ENCODE measurements around the gene PTPRD. TPM values are rescaled to one million over a fixed set of nuclear protein-coding genes. Genes with fewer than 3 reads are reported as not detected.

PTPRD gene
- total RNA-seq, 4 donors from 2014 or later, result 0.72 to 8.0 (median 3.0) TPM

DNA sequence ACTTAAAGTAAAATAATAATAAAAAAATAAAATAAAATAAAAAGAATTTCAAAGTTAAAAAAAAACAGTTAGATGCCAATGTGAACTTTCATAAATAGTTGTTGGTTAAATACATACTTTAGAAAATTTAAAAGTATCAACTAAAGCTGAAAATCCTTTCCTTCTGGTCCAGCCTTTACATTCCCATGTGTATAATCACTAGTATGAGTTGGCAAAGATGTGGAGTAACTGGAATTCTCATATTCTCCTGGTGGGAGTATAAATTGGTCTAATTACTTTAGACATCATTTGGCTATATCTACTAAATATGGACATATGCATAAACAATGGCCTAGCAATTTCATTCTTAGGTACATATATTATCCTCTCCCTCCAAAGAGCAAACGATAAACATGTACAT lies 619.9 kb downstream of the PTPRD start:
- 84 to 89% methylated on average over 1 of the region's 1 CpG for WGBS, 2 donors
- H3K4me3 ChIP-seq (ENCODE audit: low read depth, poor library complexity, severe bottlenecking), result no peak overlapping the region
- intact Hi-C loops (cut with DNase I; ENCODE audit: low total_unique reads), result no loop called here
- no peak for DNase-seq (ENCODE audit: low spot score in 2 of 2)
- no peak for TF ChIP-seq POLR2A (IDR thresholded peaks at IDR 0.05)
- TF ChIP-seq, protein P1, sequence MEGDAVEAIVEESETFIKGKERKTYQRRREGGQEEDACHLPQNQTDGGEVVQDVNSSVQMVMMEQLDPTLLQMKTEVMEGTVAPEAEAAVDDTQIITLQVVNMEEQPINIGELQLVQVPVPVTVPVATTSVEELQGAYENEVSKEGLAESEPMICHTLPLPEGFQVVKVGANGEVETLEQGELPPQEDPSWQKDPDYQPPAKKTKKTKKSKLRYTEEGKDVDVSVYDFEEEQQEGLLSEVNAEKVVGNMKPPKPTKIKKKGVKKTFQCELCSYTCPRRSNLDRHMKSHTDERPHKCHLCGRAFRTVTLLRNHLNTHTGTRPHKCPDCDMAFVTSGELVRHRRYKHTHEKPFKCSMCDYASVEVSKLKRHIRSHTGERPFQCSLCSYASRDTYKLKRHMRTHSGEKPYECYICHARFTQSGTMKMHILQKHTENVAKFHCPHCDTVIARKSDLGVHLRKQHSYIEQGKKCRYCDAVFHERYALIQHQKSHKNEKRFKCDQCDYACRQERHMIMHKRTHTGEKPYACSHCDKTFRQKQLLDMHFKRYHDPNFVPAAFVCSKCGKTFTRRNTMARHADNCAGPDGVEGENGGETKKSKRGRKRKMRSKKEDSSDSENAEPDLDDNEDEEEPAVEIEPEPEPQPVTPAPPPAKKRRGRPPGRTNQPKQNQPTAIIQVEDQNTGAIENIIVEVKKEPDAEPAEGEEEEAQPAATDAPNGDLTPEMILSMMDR (IDR thresholded peaks at IDR 0.05), result no peak

DNA sequence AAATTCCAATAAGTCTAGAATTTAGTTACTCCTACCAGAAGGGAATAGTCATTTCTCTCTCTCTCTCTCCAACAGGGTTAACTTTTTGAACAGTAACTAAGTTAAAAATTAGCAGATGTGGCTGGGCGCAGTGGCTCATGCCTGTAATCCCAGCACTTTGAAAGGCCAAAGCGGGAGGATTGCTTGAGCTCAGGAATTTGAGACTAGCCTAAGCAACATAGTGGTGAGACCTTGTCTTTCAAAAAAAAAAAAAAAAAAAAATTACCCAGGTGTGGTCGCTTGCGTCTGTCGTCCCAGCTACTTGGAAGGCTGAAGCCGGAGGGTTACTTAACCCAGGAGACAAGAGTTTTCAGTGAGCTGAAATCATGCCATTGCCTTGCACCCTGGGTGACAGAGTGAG lies 639.7 kb downstream of the PTPRD start:
- no peak for DNase-seq (ENCODE audit: low spot score in 2 of 2)
- 68 to 78% methylated on average over 6 of the region's 6 CpGs for WGBS, 2 donors
- no peak overlapping the region for H3K4me3 ChIP-seq (ENCODE audit: low read depth, poor library complexity, severe bottlenecking)
- TF ChIP-seq, protein P1 (IDR thresholded peaks at IDR 0.05), result no peak
- intact Hi-C loops (cut with DNase I; ENCODE audit: low total_unique reads), result no loop called here

DNA sequence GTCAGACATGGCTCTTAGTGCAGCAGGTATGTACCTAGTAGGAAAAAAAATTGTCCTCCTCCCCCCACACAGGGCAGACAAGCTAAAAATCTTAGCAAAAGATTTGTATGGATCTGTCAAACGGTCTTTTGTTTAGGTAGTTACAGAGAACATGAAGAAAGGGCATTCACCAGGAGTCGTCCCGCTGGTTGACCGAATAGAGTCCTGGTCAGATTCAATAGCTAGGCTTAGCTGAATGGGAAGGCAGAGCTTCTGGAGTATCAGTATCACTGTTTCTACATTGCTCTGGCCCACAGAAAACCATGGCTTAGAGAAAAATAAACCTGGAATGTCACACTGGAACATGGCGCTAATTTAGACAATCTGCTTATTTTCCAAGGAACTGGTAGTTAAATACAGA lies 642.3 kb downstream of the PTPRD start:
- DNase-seq (ENCODE audit: low spot score in 2 of 2), result no peak
- no peak overlapping the region for H3K4me3 ChIP-seq (ENCODE audit: low read depth, poor library complexity, severe bottlenecking)
- WGBS, 2 donors, result 83 to 90% methylated on average over 5 of the region's 5 CpGs
- TF ChIP-seq, protein P1 (IDR thresholded peaks at IDR 0.05), result no peak
- TF ChIP-seq POLR2A (IDR thresholded peaks at IDR 0.05), result no peak
- intact Hi-C loops (cut with DNase I; ENCODE audit: low total_unique reads), result no loop called here

DNA sequence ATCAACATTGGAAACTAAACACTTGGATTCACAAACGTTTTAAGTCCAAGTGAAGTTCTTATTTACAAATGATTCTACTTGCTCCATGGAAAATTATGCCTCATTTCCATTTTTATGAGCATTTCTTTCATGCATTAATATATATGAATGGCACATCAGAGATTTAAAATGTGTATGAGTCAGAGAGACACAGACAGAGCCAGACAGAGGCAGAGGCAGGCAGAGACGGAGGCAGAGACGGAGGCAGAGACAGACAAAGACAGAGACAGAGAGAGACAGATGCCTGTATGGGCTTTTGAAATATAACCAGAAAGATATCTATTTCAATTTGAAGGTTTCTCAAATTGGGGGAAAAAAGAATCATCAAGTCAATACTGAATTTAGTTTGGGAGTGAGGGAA lies 649.0 kb downstream of the PTPRD start:
- intact Hi-C loops (cut with DNase I; ENCODE audit: low total_unique reads), result no loop called here
- TF ChIP-seq, protein P1 (IDR thresholded peaks at IDR 0.05), result no peak
- TF ChIP-seq POLR2A (IDR thresholded peaks at IDR 0.05), result no peak
- no peak for DNase-seq (ENCODE audit: low spot score in 2 of 2)
- WGBS, 2 donors, result 39 to 53% methylated on average over 3 of the region's 3 CpGs
- H3K4me3 ChIP-seq (ENCODE audit: low read depth, poor library complexity, severe bottlenecking), result no peak overlapping the region

DNA sequence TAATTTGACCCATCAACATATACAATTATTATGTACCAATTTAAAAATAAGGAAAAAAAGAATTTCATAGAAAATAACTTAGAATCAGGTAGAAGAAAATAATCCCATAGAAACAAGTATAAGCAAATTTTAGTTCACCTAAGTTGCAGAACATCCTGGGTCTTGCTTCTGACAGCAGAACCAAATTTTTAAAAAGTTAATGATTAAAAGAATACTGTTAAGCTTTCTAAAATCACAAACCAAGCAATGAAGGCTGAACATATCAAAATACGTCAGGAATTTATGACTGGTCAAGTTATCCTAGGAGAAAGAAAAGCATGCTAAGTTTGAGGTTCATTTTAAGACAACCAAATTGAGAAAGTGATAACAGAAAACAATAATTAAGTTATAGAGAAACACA lies 650.9 kb downstream of the PTPRD start:
- intact Hi-C loops (cut with DNase I; ENCODE audit: low total_unique reads), result no loop called here
- whole genome bisulfite sequencing, 2 donors, result 39 to 81% methylated on average over 1 of the region's 1 CpG
- no peak for DNase-seq (ENCODE audit: low spot score in 2 of 2)
- H3K4me3 ChIP-seq (ENCODE audit: low read depth, poor library complexity, severe bottlenecking), result no peak overlapping the region
- TF ChIP-seq POLR2A (IDR thresholded peaks at IDR 0.05), result no peak
- TF ChIP-seq, protein P1 (IDR thresholded peaks at IDR 0.05), result no peak

DNA sequence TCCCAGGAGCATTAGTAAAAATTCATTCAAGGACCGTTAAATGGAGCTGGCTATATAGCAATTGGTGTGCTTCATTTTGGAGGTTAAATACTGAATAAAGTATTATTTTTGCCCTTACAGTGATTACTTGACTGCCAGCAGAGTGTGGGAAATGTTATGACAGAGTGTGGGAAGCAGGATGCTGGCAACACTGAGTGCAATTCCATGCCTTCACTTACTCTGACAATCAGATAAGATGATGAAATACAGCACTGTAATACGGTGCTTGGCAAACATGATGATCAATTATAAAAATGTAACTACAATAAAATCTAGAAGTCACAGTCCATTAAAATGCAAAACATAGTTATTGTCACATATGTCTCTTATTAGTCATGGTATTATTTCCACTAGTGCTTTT lies 651.3 kb downstream of the PTPRD start:
- no peak for TF ChIP-seq POLR2A (IDR thresholded peaks at IDR 0.05)
- TF ChIP-seq, protein P1 (IDR thresholded peaks at IDR 0.05), result no peak
- intact Hi-C loops (cut with DNase I; ENCODE audit: low total_unique reads), result no loop called here
- H3K4me3 ChIP-seq (ENCODE audit: low read depth, poor library complexity, severe bottlenecking), result no peak overlapping the region
- WGBS, 2 donors, result 10 to 24% methylated on average over 2 of the region's 2 CpGs
- DNase-seq (ENCODE audit: low spot score in 2 of 2), result no peak
